ENCODE measurements around the gene CRYBB3. TPM values are rescaled to one million over a fixed set of nuclear protein-coding genes. Genes with fewer than 3 reads are reported as not detected.

The CRYBB3 gene
- total and polyA plus RNA-seq, 2 donors (not counting 3 experiments of a cell fraction or from before 2014, with no cell fraction given): 0.59 to 1.2 TPM

- dilution Hi-C loops (cut with MboI; ENCODE audit: extremely low pct_ligation_motif_present, low sequenced_read_pairs) (no loop called here), intact Hi-C loops (cut with micrococcal nuclease) (no loop called here)
- POLR2A ChIA-PET: no interaction called here
These were observed 33.2 kb upstream of the CRYBB3 start for GRCh38 chr22:25166266-25167040.

GRCh38 chr22:25167082-25167481 lies 32.6 kb upstream of the CRYBB3 start:
- Histone ChIP-seq H3K27ac (ENCODE audit: insufficient read depth, low read depth, low read length) (no peak overlapping the region), H3K9ac (replicated peaks; ENCODE audit: extremely low read depth, insufficient read depth, low read length) (no peak overlapping the region), H3K36me3 (ENCODE audit: control insufficient read depth in 2 of 2, extremely low read depth in 1 of 2, insufficient read depth in 2 of 2, low read length in 2 of 2) (no peaks in the 10 kb centered on the region), H3K9me3 (replicated peaks; ENCODE audit: control insufficient read depth, insufficient read depth, low read length) (no peaks in the 10 kb centered on the region), H3K9me1 (replicated peaks; ENCODE audit: control insufficient read depth, extremely low read depth, insufficient read depth, low read length) (no peaks in the 10 kb centered on the region), H3K79me2 (ENCODE audit: control insufficient read depth, insufficient read depth, low read length) (no peaks in the 10 kb centered on the region), H2AFZ (ENCODE audit: low read depth, low read length) (no peak overlapping the region), H3K4me2 (ENCODE audit: insufficient read depth, low read length) (no peak overlapping the region), H3K4me3 (replicated peaks in 1 of 3; ENCODE audit: insufficient read depth in 1 of 3, low read depth in 1 of 3, low read length in 3 of 3) (no peak overlapping the region), H4K20me1 (replicated peaks; ENCODE audit: control insufficient read depth, extremely low read depth, insufficient read depth, low read length) (no peaks in the 10 kb centered on the region), H3K27me3 (ENCODE audit: control insufficient read depth in 2 of 2, insufficient read depth in 2 of 2, low read length in 2 of 2) (no peaks in the 10 kb centered on the region), H3K4me1 (ENCODE audit: control insufficient read depth, extremely low read depth, insufficient read depth, low read length) (no peaks in the 10 kb centered on the region)
- FAIRE-seq: no peak
- no TSS peak for BruUV-seq (replicated peaks)
- CTCF ChIA-PET: interaction anchor here (0.9 to 2.6 kb wide), 2 partner anchors 56 to 86 kb away, joined by 3 to 11 read pairs; no protein-coding TSS in a partner anchor
- dilution Hi-C loops (cut with MboI; ENCODE audit: extremely low pct_ligation_motif_present, low sequenced_read_pairs): no loop called here
- intact Hi-C loops (cut with micrococcal nuclease): no loop called here
- POLR2A ChIA-PET: interaction anchor here (0.6 kb wide), 1 partner anchor 10 kb away, joined by 3 read pairs; no protein-coding TSS in a partner anchor
- DNase-seq (ENCODE audit: low read depth, low spot score): no peak
- no peak for TF ChIP-seq POLR2A (IDR thresholded peaks at IDR 0.05; ENCODE audit: low read depth, low read length)
- TF ChIP-seq GATA2 (IDR thresholded peaks at IDR 0.05; ENCODE audit: insufficient read depth, insufficient read length, low read depth, low read length): no peak
- no peak for TF ChIP-seq JUN (IDR thresholded peaks at IDR 0.05; ENCODE audit: borderline replicate concordance, insufficient read depth, insufficient read length, low read depth)
- TF ChIP-seq MAX (IDR thresholded peaks at IDR 0.05; ENCODE audit: insufficient read depth, insufficient read length): no peak
- TF ChIP-seq CTCF (IDR thresholded peaks at IDR 0.05; ENCODE audit: extremely low read depth in 1 of 2, insufficient read depth in 1 of 2, low read depth in 1 of 2, low read length in 2 of 2): no peak
- no peak for TF ChIP-seq POLR2AphosphoS5 (IDR thresholded peaks at IDR 0.05; ENCODE audit: insufficient read depth, low read depth, low read length)
- no peak for TF ChIP-seq FOS (IDR thresholded peaks at IDR 0.05; ENCODE audit: borderline replicate concordance, insufficient read depth, low read length)
- TF ChIP-seq MYC (IDR thresholded peaks at IDR 0.05; ENCODE audit: low read depth, low read length): no peak
- TF ChIP-seq EZH2 (IDR thresholded peaks at IDR 0.05; ENCODE audit: borderline replicate concordance, low read depth, low read length, severe bottlenecking): no peak

More at GRCh38 chr22:25166266-25167040, 33.2 kb upstream of the CRYBB3 start:
- DNase-seq (ENCODE audit: low read depth, low spot score): no peak
- no peak overlapping the region for H3K9ac ChIP-seq (replicated peaks; ENCODE audit: extremely low read depth, insufficient read depth, low read length)
- H3K36me3 ChIP-seq (ENCODE audit: control insufficient read depth in 2 of 2, extremely low read depth in 1 of 2, insufficient read depth in 2 of 2, low read length in 2 of 2): no peaks in the 10 kb centered on the region
- CTCF ChIA-PET: no interaction called here
- no TSS peak for BruUV-seq (replicated peaks)
- no peaks in the 10 kb centered on the region for H3K79me2 ChIP-seq (ENCODE audit: control insufficient read depth, insufficient read depth, low read length)
- H4K20me1 ChIP-seq (replicated peaks; ENCODE audit: control insufficient read depth, extremely low read depth, insufficient read depth, low read length): no peaks in the 10 kb centered on the region
- TF ChIP-seq POLR2AphosphoS5 (IDR thresholded peaks at IDR 0.05; ENCODE audit: insufficient read depth, low read depth, low read length) (no peak), GATA2 (IDR thresholded peaks at IDR 0.05; ENCODE audit: insufficient read depth, insufficient read length, low read depth, low read length) (no peak), POLR2A (IDR thresholded peaks at IDR 0.05; ENCODE audit: low read depth, low read length) (no peak)
- no peak overlapping the region for H3K4me3 ChIP-seq (replicated peaks in 1 of 3; ENCODE audit: insufficient read depth in 1 of 3, low read depth in 1 of 3, low read length in 3 of 3)
- no peak for FAIRE-seq
- no peaks in the 10 kb centered on the region for H3K27me3 ChIP-seq (ENCODE audit: control insufficient read depth in 2 of 2, insufficient read depth in 2 of 2, low read length in 2 of 2)
- H2AFZ ChIP-seq (ENCODE audit: low read depth, low read length): no peak overlapping the region
- no peaks in the 10 kb centered on the region for H3K9me1 ChIP-seq (replicated peaks; ENCODE audit: control insufficient read depth, extremely low read depth, insufficient read depth, low read length)
- no peak overlapping the region for H3K27ac ChIP-seq (ENCODE audit: insufficient read depth, low read depth, low read length)
- H3K4me2 ChIP-seq (ENCODE audit: insufficient read depth, low read length): no peak overlapping the region
- no peaks in the 10 kb centered on the region for H3K4me1 ChIP-seq (ENCODE audit: control insufficient read depth, extremely low read depth, insufficient read depth, low read length)
- H3K9me3 ChIP-seq (replicated peaks; ENCODE audit: control insufficient read depth, insufficient read depth, low read length): no peaks in the 10 kb centered on the region

Data from endothelial cell of umbilical vein (primary cell).